Natural killer cell (primary cell): Measurements from ENCODE around the gene TAS2R60. TPM values are rescaled to one million over a fixed set of nuclear protein-coding genes. Genes with fewer than 3 reads are reported as not detected.
"Not testable (repeated sequence)": the region's sequence is repeated elsewhere in the genome, so short reads cannot be mapped to it uniquely, and the experiment has no call there.

ENCODE experiments used
- ATAC-seq, 3 donors: fragments of 150-1000 bp in 2 of 3; fragments of 200-7000 bp in 1 of 3; cut with Tn5 transposase; 1 replicate in 1 of 3; 2 replicates in 2 of 3; pipeline ENCODE4 v1.10.0; 2021; ENCODE audit warnings: mild to moderate bottlenecking in 2 of 3, moderate library complexity in 2 of 3
- DNase-seq, 2 donors: peaks; one replicate each; pipeline versions ENCODE4 v3.0.0 to v3.0.0-alpha.2; 2013 to 2021; ENCODE audit warnings: mixed read lengths in 1 of 2
- H3K27ac ChIP-seq: one replicate; pipeline ENCODE4 v1.5.1; 2013; ENCODE audit warnings: mild to moderate bottlenecking, low read length
- H3K27me3 ChIP-seq: one replicate; pipeline ENCODE4 v1.6.1; 2013; ENCODE audit warnings: low read length; ENCODE audit not compliant: control insufficient read depth, insufficient read depth
- H3K36me3 ChIP-seq: one replicate; pipeline ENCODE4 v1.6.1; 2013; ENCODE audit warnings: low read length; ENCODE audit not compliant: control insufficient read depth, insufficient read depth
- H3K4me1 ChIP-seq: one replicate; pipeline ENCODE4 v1.6.1; 2013; ENCODE audit warnings: low read length; ENCODE audit not compliant: control insufficient read depth, insufficient read depth
- H3K4me3 ChIP-seq: one replicate; pipeline ENCODE4 v1.5.1; 2013; ENCODE audit warnings: low read length
- H3K9me3 ChIP-seq: one replicate; pipeline ENCODE4 v1.6.1; 2013; ENCODE audit warnings: low read length; ENCODE audit not compliant: control insufficient read depth, insufficient read depth
- H3K27ac Mint-ChIP-seq, 2 donors: one replicate each; pipeline ENCODE4 v1.8.0; 2022; ENCODE audit warnings: mild to moderate bottlenecking in 2 of 2, mixed read lengths in 2 of 2, moderate library complexity in 1 of 2
- H3K27me3 Mint-ChIP-seq, 2 donors: one replicate each; pipeline ENCODE4 v1.8.0; 2022; ENCODE audit warnings: low read depth in 2 of 2, mixed read lengths in 2 of 2
- H3K36me3 Mint-ChIP-seq: one replicate; pipeline ENCODE4 v1.8.0; 2022; ENCODE audit warnings: mixed read lengths
- H3K4me1 Mint-ChIP-seq, 2 donors: one replicate each; pipeline ENCODE4 v1.8.0; 2022; ENCODE audit warnings: mixed read lengths in 2 of 2
- H3K4me3 Mint-ChIP-seq: one replicate; pipeline ENCODE4 v1.8.0; 2022; ENCODE audit warnings: mild to moderate bottlenecking, moderate library complexity, mixed read lengths
- H3K9me3 Mint-ChIP-seq, 2 donors: one replicate each; pipeline ENCODE4 v1.8.0; 2022; ENCODE audit warnings: mixed read lengths in 2 of 2
- WGBS: methylation state at CpG from one replicate; pipeline ENCODE4 v1.1.7; 2013; ENCODE audit warnings: missing lambda C conversion rate; ENCODE audit not compliant: insufficient coverage; 5-methylcytosine and 5-hydroxymethylcytosine counted together
- intact Hi-C: fragments of 100-400 bp; cut with micrococcal nuclease; formaldehyde crosslinking; loops from one replicate; pipeline ENCODE4 v1.14.2; 2022
- total RNA-seq, 4 donors: library from RNA; stranded (reverse); fragments of 120-200 nt in 1 of 4; gene quantifications; one replicate each; pipeline versions ENCODE4 v1.2.3 to v1.2.4, GENCODE V29; 2013 to 2022
- TF ChIP-seq, protein P1 (sequence below): fragments of 200-600 bp; IDR thresholded peaks from one replicate; pipeline ENCODE4 v1.8.0; 2022; ENCODE audit warnings: antibody characterized with exemption

Gene TAS2R60
- total RNA-seq, 3 donors from 2014 or later (not counting 1 experiment from before 2014, with no cell fraction given): 0.40 TPM; not detected in 2

DNA sequence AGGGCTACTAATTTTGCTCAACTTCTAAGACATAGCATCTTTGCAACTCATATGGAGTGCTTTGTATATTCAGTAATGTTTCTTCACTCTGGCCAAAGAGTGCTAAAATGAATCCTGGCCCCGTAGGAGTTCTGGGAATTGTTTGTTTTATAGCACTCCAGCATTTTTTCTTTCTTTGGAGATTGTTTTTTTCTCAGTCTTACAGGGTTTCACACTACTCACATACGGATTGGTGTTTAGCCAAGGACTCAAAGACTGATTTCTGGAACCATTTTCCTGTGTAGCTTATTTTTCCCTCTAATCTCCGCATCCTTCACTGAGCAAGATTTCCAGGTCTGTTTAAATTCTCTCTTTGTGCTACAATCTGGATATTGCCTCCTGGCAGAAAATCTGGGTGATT, 40.9 kb downstream of the TAS2R60 start:
- no peak overlapping the region for H3K27ac ChIP-seq
- no peaks in the 10 kb centered on the region for H3K36me3 ChIP-seq
- no peaks in the 10 kb centered on the region for H3K36me3 Mint-ChIP-seq
- DNase-seq (no peak), ATAC-seq (no peak)
- WGBS: 97% methylated on average over 3 of the region's 3 CpGs
- H3K4me1 ChIP-seq: no peaks in the 10 kb centered on the region
- H3K27me3 ChIP-seq: no peaks in the 10 kb centered on the region
- TF ChIP-seq, protein P1, sequence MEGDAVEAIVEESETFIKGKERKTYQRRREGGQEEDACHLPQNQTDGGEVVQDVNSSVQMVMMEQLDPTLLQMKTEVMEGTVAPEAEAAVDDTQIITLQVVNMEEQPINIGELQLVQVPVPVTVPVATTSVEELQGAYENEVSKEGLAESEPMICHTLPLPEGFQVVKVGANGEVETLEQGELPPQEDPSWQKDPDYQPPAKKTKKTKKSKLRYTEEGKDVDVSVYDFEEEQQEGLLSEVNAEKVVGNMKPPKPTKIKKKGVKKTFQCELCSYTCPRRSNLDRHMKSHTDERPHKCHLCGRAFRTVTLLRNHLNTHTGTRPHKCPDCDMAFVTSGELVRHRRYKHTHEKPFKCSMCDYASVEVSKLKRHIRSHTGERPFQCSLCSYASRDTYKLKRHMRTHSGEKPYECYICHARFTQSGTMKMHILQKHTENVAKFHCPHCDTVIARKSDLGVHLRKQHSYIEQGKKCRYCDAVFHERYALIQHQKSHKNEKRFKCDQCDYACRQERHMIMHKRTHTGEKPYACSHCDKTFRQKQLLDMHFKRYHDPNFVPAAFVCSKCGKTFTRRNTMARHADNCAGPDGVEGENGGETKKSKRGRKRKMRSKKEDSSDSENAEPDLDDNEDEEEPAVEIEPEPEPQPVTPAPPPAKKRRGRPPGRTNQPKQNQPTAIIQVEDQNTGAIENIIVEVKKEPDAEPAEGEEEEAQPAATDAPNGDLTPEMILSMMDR: no peak
- no peak overlapping the region for H3K4me3 Mint-ChIP-seq
- no peaks in the 10 kb centered on the region for H3K9me3 ChIP-seq
- H3K4me1 Mint-ChIP-seq: peaks cover 7 to 15% of the 10 kb centered on the region in 2 donors
- H3K27ac Mint-ChIP-seq: no peak overlapping the region
- H3K27me3 Mint-ChIP-seq: peaks cover 0 to 3% of the 10 kb centered on the region in 2 donors
- intact Hi-C loops: no loop called here
- no peak overlapping the region for H3K4me3 ChIP-seq
- H3K9me3 Mint-ChIP-seq: no peaks in the 10 kb centered on the region

DNA sequence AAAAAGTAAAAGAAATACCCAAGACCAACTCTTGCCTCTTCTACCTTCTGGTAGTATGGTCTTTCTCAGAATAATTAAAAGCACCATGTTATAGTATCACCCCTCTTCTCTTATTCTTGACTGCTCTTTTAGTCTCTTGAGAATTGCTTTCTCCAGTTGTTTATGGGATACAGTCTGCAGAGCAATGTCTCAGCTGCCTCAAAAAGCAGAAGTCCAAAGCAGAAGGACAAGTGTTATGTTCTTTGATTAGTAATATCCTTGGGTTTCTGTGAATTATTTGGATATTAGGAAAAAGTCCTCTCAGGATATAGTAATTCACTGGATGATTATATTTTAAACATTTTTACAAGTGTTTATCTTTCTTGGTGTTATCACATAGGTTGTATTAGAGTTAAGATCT, 41.8 kb downstream of the TAS2R60 start:
- H3K4me1 Mint-ChIP-seq: peaks cover 7 to 15% of the 10 kb centered on the region in 2 donors
- TF ChIP-seq, protein P1: no peak
- Histone ChIP-seq H3K9me3 (no peaks in the 10 kb centered on the region), H3K4me1 (no peaks in the 10 kb centered on the region), H3K4me3 (no peak overlapping the region), H3K36me3 (no peaks in the 10 kb centered on the region), H3K27me3 (no peaks in the 10 kb centered on the region), H3K27ac (no peak overlapping the region)
- no peak overlapping the region for H3K4me3 Mint-ChIP-seq
- no peak overlapping the region for H3K27ac Mint-ChIP-seq
- no peak for DNase-seq
- H3K9me3 Mint-ChIP-seq: no peaks in the 10 kb centered on the region
- ATAC-seq: no peak
- intact Hi-C loops: no loop called here
- H3K36me3 Mint-ChIP-seq: no peaks in the 10 kb centered on the region
- H3K27me3 Mint-ChIP-seq: peaks cover 0 to 3% of the 10 kb centered on the region in 2 donors

DNA sequence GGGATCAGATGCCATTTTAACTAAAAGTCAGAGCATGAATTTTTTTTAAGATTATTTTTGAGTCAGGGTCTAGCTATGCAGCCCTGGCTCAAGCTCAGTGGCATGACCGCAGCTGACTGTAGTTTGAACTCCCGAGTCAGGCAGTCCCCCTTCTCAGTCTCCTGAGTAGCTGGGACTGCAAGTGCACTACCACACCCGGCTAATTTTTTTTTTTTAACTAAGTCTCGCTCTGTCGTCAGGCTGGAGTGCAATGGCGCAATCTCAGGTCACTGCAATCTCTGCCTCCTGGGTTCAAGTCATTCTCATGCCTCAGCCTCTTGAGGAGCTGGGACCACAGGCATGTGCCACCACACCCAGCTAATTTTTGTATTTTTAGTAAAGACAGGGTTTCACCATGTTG, 42.2 kb downstream of the TAS2R60 start:
- no peak overlapping the region for H3K4me3 ChIP-seq
- H3K27ac ChIP-seq: no peak overlapping the region

GRCh38 chr7:143486266-143486665, 43.0 kb downstream of the TAS2R60 start:
- H3K36me3 ChIP-seq, H3K4me3 ChIP-seq, ATAC-seq, H3K4me3 Mint-ChIP-seq, H3K27me3 ChIP-seq, intact Hi-C loops, H3K27ac ChIP-seq, H3K27me3 Mint-ChIP-seq, DNase-seq, H3K36me3 Mint-ChIP-seq, H3K27ac Mint-ChIP-seq, H3K4me1 ChIP-seq, H3K4me1 Mint-ChIP-seq, H3K9me3 ChIP-seq, H3K9me3 Mint-ChIP-seq: not testable (repeated sequence)
- 89% methylated on average over 3 of the region's 3 CpGs for WGBS

More for the DNA sequence above, 42.2 kb downstream of the TAS2R60 start:
- ATAC-seq: no peak
- H3K27ac Mint-ChIP-seq: no peak overlapping the region
- no peaks in the 10 kb centered on the region for H3K27me3 ChIP-seq
- DNase-seq: no peak
- no peaks in the 10 kb centered on the region for H3K36me3 Mint-ChIP-seq
- H3K36me3 ChIP-seq: no peaks in the 10 kb centered on the region
- intact Hi-C loops: no loop called here
- WGBS: 86% methylated on average over 6 of the region's 6 CpGs
- peaks cover 0 to 3% of the 10 kb centered on the region in 2 donors for H3K27me3 Mint-ChIP-seq
- H3K9me3 ChIP-seq: no peaks in the 10 kb centered on the region
- no peak overlapping the region for H3K4me3 Mint-ChIP-seq
- no peaks in the 10 kb centered on the region for H3K4me1 ChIP-seq
- H3K4me1 Mint-ChIP-seq: peaks cover 3 to 11% of the 10 kb centered on the region in 2 donors
- TF ChIP-seq, protein P1: no peak
- H3K9me3 Mint-ChIP-seq: no peaks in the 10 kb centered on the region
